ENCODE results near the gene FHAD1.
"Not testable (repeated sequence)": the region's sequence is repeated elsewhere in the genome, so short reads cannot be mapped to it uniquely, and the experiment has no call there.

The FHAD1 gene

GRCh38 chr1:15277933-15278332 is 30.9 kb downstream of the FHAD1 start:
- no peak for DNase-seq

- DNase-seq = no peak
Measured at GRCh38 chr1:15279576-15280230, 32.7 kb downstream of the FHAD1 start.

GRCh38 chr1:15280416-15280815 is 33.4 kb downstream of the FHAD1 start:
- no peak for DNase-seq

- no peak for DNase-seq
Measured at GRCh38 chr1:15282038-15282437, 35.0 kb downstream of the FHAD1 start.

GRCh38 chr1:15282810-15283474 is 35.9 kb downstream of the FHAD1 start:
- DNase-seq = no peak

- DNase-seq = no peak
Measured at GRCh38 chr1:15283526-15283925, 36.5 kb downstream of the FHAD1 start.

- no peak for DNase-seq
Measured at GRCh38 chr1:15286452-15286851, 39.4 kb downstream of the FHAD1 start.

- no peak for DNase-seq
Measured at GRCh38 chr1:15287035-15287979, 40.3 kb downstream of the FHAD1 start.

- no peak for DNase-seq
Measured at GRCh38 chr1:15288173-15288926, 41.3 kb downstream of the FHAD1 start.

- DNase-seq = no peak
Measured at GRCh38 chr1:15289251-15289651, 42.2 kb downstream of the FHAD1 start.

GRCh38 chr1:15290382-15290781 is 43.4 kb downstream of the FHAD1 start:
- DNase-seq = peak; percentile 96

- DNase-seq = no peak
Measured at GRCh38 chr1:15295696-15296095, 48.7 kb downstream of the FHAD1 start.

- peak; percentile 81 for DNase-seq
Measured at GRCh38 chr1:15296585-15297321, 49.7 kb downstream of the FHAD1 start.

GRCh38 chr1:15297975-15298374 is 51.0 kb downstream of the FHAD1 start:
- DNase-seq = not testable (repeated sequence)

GRCh38 chr1:15299179-15299578 is 52.2 kb downstream of the FHAD1 start:
- peak; percentile 66 for DNase-seq

- DNase-seq = peak; percentile 59
Measured at GRCh38 chr1:15299806-15300205, 52.8 kb downstream of the FHAD1 start.

GRCh38 chr1:15303935-15304334 is 56.9 kb downstream of the FHAD1 start:
- DNase-seq = no peak

GRCh38 chr1:15304708-15305467 is 57.9 kb downstream of the FHAD1 start:
- DNase-seq = peak; percentile 71

GRCh38 chr1:15305468-15305770 is 58.4 kb downstream of the FHAD1 start:
- no peak for DNase-seq

GRCh38 chr1:15306352-15306751 is 59.3 kb downstream of the FHAD1 start:
- DNase-seq = not testable (repeated sequence)

GRCh38 chr1:15308135-15308534 is 61.1 kb downstream of the FHAD1 start:
- no peak for DNase-seq

All from inflammatory macrophage treated with lipopolysaccharide for 4 hours (primary cell).